ENCODE measurements around the gene GPR107. TPM values are rescaled to one million over a fixed set of nuclear protein-coding genes. Genes with fewer than 3 reads are reported as not detected.

Gene GPR107
- total RNA-seq, 2 experiments from 2014 or later, result 10.4 to 24.3 TPM

DNA sequence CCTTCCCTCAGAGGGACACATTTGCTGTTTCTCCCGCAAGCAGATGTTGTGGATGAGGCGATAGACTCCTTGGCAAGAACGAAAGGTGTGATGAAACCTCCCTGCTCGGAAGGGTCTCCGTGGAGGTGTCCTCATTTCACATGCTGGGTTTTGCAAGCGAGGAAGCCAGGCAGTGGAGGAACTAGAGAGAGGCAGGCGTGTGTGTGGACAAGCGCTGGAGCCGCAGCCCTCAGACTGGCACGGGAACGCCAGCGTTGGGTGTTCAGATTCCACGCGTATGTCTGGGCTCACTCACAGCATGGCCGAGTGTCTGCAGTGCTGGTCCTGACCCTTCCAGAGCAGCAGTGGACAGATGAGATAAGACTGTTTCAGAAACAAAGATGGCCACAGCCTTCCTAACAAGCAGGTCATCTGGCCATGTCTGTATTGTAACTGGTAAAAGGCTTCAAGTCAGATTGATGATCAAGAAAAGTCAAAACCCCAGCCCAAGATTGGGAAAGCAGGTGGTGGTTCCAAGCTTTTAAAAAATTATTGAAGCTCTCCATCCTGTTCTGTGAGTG, 83.5 kb downstream of the GPR107 start:
- H3K9me3 ChIP-seq (ENCODE audit: low read length), result no peaks in the 10 kb centered on the region
- H2AFZ ChIP-seq (ENCODE audit: low read length), result no peak overlapping the region
- H3K36me3 ChIP-seq (ENCODE audit: insufficient read depth, low read length), result no peaks in the 10 kb centered on the region
- no peak for TF ChIP-seq EZH2phosphoT487 (IDR thresholded peaks at IDR 0.05; ENCODE audit: borderline replicate concordance, low read depth, low read length)
- TF ChIP-seq, protein P1, sequence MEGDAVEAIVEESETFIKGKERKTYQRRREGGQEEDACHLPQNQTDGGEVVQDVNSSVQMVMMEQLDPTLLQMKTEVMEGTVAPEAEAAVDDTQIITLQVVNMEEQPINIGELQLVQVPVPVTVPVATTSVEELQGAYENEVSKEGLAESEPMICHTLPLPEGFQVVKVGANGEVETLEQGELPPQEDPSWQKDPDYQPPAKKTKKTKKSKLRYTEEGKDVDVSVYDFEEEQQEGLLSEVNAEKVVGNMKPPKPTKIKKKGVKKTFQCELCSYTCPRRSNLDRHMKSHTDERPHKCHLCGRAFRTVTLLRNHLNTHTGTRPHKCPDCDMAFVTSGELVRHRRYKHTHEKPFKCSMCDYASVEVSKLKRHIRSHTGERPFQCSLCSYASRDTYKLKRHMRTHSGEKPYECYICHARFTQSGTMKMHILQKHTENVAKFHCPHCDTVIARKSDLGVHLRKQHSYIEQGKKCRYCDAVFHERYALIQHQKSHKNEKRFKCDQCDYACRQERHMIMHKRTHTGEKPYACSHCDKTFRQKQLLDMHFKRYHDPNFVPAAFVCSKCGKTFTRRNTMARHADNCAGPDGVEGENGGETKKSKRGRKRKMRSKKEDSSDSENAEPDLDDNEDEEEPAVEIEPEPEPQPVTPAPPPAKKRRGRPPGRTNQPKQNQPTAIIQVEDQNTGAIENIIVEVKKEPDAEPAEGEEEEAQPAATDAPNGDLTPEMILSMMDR (conservative IDR thresholded peaks at IDR 0.05; ENCODE audit: low read length), result no peak
- no peak overlapping the region for H3K4me3 ChIP-seq (ENCODE audit: low read depth, low read length, poor library complexity, severe bottlenecking)
- no peak overlapping the region for H3K27ac ChIP-seq (ENCODE audit: low read depth, low read length, poor library complexity, severe bottlenecking)
- intact Hi-C loops (cut with micrococcal nuclease; ENCODE audit: unreplicated experiment), result no loop called here
- no peaks in the 10 kb centered on the region for H4K20me1 ChIP-seq (ENCODE audit: insufficient read depth, low read length)
- ChIA-PET CTCF (ENCODE audit: unreplicated experiment) (no interaction called here), POLR2A (interaction anchor here (0.5 kb wide), 1 partner anchor 99 kb away, joined by 4 read pairs; no protein-coding TSS in a partner anchor)
- no TSS peak for BruUV-seq (replicated peaks)
- no peaks in the 10 kb centered on the region for H3K79me2 ChIP-seq (ENCODE audit: insufficient read depth, low read depth, low read length)
- no peak for DNase-seq (ENCODE audit: low spot score)
- no peaks in the 10 kb centered on the region for H3K9me2 ChIP-seq (ENCODE audit: insufficient read depth, low read length)
- H3K4me1 ChIP-seq (ENCODE audit: insufficient read depth, low read length, poor library complexity, severe bottlenecking), result no peaks in the 10 kb centered on the region
- no peak overlapping the region for H3K4me2 ChIP-seq (ENCODE audit: low read length)

DNA sequence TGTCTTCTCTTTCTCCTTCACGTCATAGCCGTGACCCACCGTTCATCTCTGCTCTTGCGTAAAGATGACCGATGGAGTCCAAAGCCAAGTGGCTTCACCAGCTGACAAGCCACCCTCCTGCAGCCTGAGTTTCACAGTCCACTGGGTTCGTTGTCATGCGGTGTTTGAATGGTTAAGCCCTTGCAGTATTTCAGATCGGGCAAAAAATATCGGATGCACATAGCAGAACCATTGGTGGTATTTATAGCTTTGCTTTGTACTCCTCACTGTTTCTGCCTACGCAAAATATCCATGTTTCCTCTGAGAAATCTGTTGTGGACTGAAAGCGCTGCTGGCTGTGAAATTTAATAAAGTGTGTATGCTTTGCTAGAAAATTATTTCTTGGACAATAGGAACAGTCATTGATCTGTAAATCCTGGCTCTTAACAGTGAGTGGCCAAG, 84.0 kb downstream of the GPR107 start:
- H3K4me1 ChIP-seq (ENCODE audit: insufficient read depth, low read length, poor library complexity, severe bottlenecking), result no peaks in the 10 kb centered on the region
- no peak overlapping the region for H3K4me3 ChIP-seq (ENCODE audit: low read depth, low read length, poor library complexity, severe bottlenecking)
- BruUV-seq (replicated peaks), result no TSS peak
- TF ChIP-seq EZH2phosphoT487 (IDR thresholded peaks at IDR 0.05; ENCODE audit: borderline replicate concordance, low read depth, low read length), result no peak
- TF ChIP-seq, protein P1 (conservative IDR thresholded peaks at IDR 0.05; ENCODE audit: low read length), result no peak
- no peak for DNase-seq (ENCODE audit: low spot score)
- no peaks in the 10 kb centered on the region for H3K36me3 ChIP-seq (ENCODE audit: insufficient read depth, low read length)
- H2AFZ ChIP-seq (ENCODE audit: low read length), result no peak overlapping the region
- no peak overlapping the region for H3K27ac ChIP-seq (ENCODE audit: low read depth, low read length, poor library complexity, severe bottlenecking)
- H3K4me2 ChIP-seq (ENCODE audit: low read length), result no peak overlapping the region
- H3K79me2 ChIP-seq (ENCODE audit: insufficient read depth, low read depth, low read length), result no peaks in the 10 kb centered on the region
- intact Hi-C loops (cut with micrococcal nuclease; ENCODE audit: unreplicated experiment), result no loop called here
- ChIA-PET CTCF (ENCODE audit: unreplicated experiment) (no interaction called here), POLR2A (interaction anchor here (0.5 kb wide), 1 partner anchor 99 kb away, joined by 4 read pairs; no protein-coding TSS in a partner anchor)
- H4K20me1 ChIP-seq (ENCODE audit: insufficient read depth, low read length), result no peaks in the 10 kb centered on the region
- no peaks in the 10 kb centered on the region for H3K9me3 ChIP-seq (ENCODE audit: low read length)
- H3K9me2 ChIP-seq (ENCODE audit: insufficient read depth, low read length), result no peaks in the 10 kb centered on the region

DNA sequence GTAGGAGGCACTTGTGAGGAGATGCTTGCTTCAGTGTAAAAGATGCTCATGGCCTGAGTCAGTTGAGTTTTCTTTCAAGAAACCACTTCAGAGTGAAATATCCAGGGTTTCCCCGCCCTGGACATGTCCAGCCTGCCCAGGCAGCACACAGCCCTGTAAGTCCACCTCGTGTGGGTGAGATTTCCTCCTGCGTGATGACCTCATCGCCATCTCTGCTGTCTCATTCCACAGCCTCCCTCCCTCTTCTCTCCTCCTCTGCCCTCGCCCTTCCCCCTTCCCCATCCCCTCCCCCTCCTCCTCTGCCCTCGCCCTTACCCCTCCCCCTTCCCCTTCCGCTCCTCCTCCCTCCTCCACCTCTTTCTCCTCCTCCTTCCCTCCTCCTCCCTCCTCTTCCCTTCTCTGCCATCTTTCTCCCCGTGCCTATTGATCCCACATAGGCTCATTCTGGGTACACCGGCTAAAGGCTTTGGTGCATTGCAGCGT, 84.5 kb downstream of the GPR107 start:
- no peak for DNase-seq (ENCODE audit: low spot score)
- ChIA-PET CTCF (ENCODE audit: unreplicated experiment) (no interaction called here), POLR2A (no interaction called here)
- Histone ChIP-seq H3K36me3 (ENCODE audit: insufficient read depth, low read length) (no peaks in the 10 kb centered on the region), H3K4me2 (ENCODE audit: low read length) (no peak overlapping the region), H3K4me3 (ENCODE audit: low read depth, low read length, poor library complexity, severe bottlenecking) (no peak overlapping the region), H2AFZ (ENCODE audit: low read length) (no peak overlapping the region), H3K27ac (ENCODE audit: low read depth, low read length, poor library complexity, severe bottlenecking) (no peak overlapping the region), H4K20me1 (ENCODE audit: insufficient read depth, low read length) (no peaks in the 10 kb centered on the region), H3K9me3 (ENCODE audit: low read length) (no peaks in the 10 kb centered on the region), H3K9me2 (ENCODE audit: insufficient read depth, low read length) (no peaks in the 10 kb centered on the region), H3K4me1 (ENCODE audit: insufficient read depth, low read length, poor library complexity, severe bottlenecking) (no peaks in the 10 kb centered on the region), H3K79me2 (ENCODE audit: insufficient read depth, low read depth, low read length) (no peaks in the 10 kb centered on the region)
- intact Hi-C loops (cut with micrococcal nuclease; ENCODE audit: unreplicated experiment), result no loop called here
- TF ChIP-seq, protein P1 (conservative IDR thresholded peaks at IDR 0.05; ENCODE audit: low read length), result no peak
- TF ChIP-seq EZH2phosphoT487 (IDR thresholded peaks at IDR 0.05; ENCODE audit: borderline replicate concordance, low read depth, low read length), result no peak
- BruUV-seq (replicated peaks), result no TSS peak
